Breast epithelium (tissue), 3 donors: ENCODE measurements around the gene CSRNP2.

Experiments
- POLR2A ChIP-seq: fragments of 450-650 bp; IDR thresholded peaks from one replicate; pipeline ENCODE4 v1.6.1; 2016; ENCODE audit warnings: antibody characterized with exemption, mild to moderate bottlenecking, moderate library complexity
- TF ChIP-seq, protein P1 (sequence below), 3 donors: fragments of 450-650 bp; IDR thresholded peaks; one replicate each; pipeline ENCODE4 v1.5.1; 2016 to 2017; ENCODE audit warnings: antibody characterized with exemption in 3 of 3, mild to moderate bottlenecking in 3 of 3, moderate library complexity in 3 of 3

DNA sequence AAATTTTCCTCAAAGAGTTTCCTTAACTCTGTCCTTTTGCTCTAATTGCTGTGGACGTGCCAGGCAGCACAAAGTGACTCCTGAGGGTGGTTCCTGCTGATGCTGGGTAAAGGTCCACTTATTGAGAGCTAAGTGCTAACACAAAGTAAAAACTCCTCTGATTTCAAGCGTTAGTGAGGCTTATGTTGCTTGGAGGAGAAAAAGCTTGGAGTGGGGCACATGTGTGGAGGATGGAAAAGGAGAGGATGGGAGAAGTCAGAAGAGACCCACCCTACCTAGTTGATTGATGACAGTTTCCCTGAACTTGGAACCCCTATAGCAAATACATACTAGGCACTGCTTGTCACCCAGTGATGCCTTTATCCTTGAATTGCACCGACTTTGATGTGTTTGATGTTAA is 47.1 kb downstream of the CSRNP2 start:
- TF ChIP-seq, protein P1, sequence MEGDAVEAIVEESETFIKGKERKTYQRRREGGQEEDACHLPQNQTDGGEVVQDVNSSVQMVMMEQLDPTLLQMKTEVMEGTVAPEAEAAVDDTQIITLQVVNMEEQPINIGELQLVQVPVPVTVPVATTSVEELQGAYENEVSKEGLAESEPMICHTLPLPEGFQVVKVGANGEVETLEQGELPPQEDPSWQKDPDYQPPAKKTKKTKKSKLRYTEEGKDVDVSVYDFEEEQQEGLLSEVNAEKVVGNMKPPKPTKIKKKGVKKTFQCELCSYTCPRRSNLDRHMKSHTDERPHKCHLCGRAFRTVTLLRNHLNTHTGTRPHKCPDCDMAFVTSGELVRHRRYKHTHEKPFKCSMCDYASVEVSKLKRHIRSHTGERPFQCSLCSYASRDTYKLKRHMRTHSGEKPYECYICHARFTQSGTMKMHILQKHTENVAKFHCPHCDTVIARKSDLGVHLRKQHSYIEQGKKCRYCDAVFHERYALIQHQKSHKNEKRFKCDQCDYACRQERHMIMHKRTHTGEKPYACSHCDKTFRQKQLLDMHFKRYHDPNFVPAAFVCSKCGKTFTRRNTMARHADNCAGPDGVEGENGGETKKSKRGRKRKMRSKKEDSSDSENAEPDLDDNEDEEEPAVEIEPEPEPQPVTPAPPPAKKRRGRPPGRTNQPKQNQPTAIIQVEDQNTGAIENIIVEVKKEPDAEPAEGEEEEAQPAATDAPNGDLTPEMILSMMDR (IDR thresholded peaks at IDR 0.05), result no peak
- TF ChIP-seq POLR2A, result no peak
